HepG2 (cell line): Measurements from ENCODE around the gene TOE1.

Experiments
- ETV6 ChIP-seq: sonication (generic); formaldehyde crosslinking; conservative IDR thresholded peaks from 2 replicates; pipeline ENCODE4 v1.4.0; 2020; ENCODE audit warnings: missing genetic modification reagents
- HNF4A ChIP-seq: sonication (generic); formaldehyde crosslinking; IDR thresholded peaks from 2 replicates; pipeline ENCODE4 v1.4.0; 2020; ENCODE audit warnings: missing genetic modification reagents
- POLR2A ChIP-seq, 2 experiments: IDR thresholded peaks; 2 replicates each; pipeline ENCODE4 v1.6.1; 2011; ENCODE audit warnings: low read depth in 2 of 2, low read length in 2 of 2, mild to moderate bottlenecking in 1 of 2, moderate library complexity in 1 of 2; ENCODE audit not compliant: insufficient read depth in 1 of 2
- RFX5 ChIP-seq: IDR thresholded peaks from 2 replicates; pipeline ENCODE4 v1.6.1; 2011; ENCODE audit warnings: low read depth, low read length, improper control_type of control experiment
- STAT5B ChIP-seq: sonication (generic); formaldehyde crosslinking; IDR thresholded peaks from 2 replicates; pipeline ENCODE4 v1.4.0; 2020; ENCODE audit warnings: missing genetic modification reagents
- ZNF354B ChIP-seq: sonication (generic); formaldehyde crosslinking; IDR thresholded peaks from 2 replicates; pipeline ENCODE4 v1.8.0; 2022; ENCODE audit warnings: mild to moderate bottlenecking, missing genetic modification reagents
- ZNF615 ChIP-seq: sonication (generic); formaldehyde crosslinking; IDR thresholded peaks from 2 replicates; pipeline ENCODE4 v1.5.0; 2020; ENCODE audit warnings: mild to moderate bottlenecking, missing genetic modification reagents, borderline replicate concordance
- TF ChIP-seq, protein P1 (sequence below): sonication (generic); formaldehyde crosslinking; IDR thresholded peaks from 2 replicates; pipeline ENCODE4 v1.5.0; 2020; ENCODE audit warnings: mild to moderate bottlenecking, missing genetic modification reagents, moderate library complexity
- TF ChIP-seq, protein P2 (sequence below): sonication (generic); formaldehyde crosslinking; IDR thresholded peaks from 2 replicates; pipeline ENCODE4 v1.4.0; 2020; ENCODE audit warnings: mild to moderate bottlenecking, missing genetic modification reagents

DNA sequence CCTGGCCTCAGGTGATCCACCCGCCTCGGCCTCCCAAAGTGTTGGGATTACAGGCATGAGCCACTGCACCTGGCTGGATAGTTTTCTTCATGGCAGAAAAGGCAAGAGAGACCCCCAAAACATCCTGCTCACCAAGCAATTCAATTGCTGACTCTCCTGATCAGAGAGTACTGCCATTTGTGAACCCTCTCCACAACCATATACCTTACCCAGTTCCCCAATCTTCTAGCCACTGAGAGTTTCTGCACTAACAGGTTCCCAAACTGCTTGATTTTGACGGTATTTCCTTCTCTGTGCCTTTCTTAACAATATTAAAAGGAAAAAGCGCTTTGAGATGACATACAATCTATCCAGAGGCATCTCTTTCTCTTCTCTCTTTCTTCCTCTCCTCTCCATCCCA, 40.2 kb downstream of the TOE1 start:
- TF ChIP-seq HNF4A (CRISPR knock-in tag), result no peak
- TF ChIP-seq, protein P1, sequence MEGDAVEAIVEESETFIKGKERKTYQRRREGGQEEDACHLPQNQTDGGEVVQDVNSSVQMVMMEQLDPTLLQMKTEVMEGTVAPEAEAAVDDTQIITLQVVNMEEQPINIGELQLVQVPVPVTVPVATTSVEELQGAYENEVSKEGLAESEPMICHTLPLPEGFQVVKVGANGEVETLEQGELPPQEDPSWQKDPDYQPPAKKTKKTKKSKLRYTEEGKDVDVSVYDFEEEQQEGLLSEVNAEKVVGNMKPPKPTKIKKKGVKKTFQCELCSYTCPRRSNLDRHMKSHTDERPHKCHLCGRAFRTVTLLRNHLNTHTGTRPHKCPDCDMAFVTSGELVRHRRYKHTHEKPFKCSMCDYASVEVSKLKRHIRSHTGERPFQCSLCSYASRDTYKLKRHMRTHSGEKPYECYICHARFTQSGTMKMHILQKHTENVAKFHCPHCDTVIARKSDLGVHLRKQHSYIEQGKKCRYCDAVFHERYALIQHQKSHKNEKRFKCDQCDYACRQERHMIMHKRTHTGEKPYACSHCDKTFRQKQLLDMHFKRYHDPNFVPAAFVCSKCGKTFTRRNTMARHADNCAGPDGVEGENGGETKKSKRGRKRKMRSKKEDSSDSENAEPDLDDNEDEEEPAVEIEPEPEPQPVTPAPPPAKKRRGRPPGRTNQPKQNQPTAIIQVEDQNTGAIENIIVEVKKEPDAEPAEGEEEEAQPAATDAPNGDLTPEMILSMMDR (CRISPR knock-in tag), result no peak
- TF ChIP-seq POLR2A (IDR thresholded peaks at IDR 0.05; ENCODE audit: insufficient read depth in 1 of 2, low read depth in 2 of 2, low read length in 2 of 2), result no peak
- no peak for TF ChIP-seq ZNF354B (CRISPR knock-in tag)
- TF ChIP-seq, protein P2, sequence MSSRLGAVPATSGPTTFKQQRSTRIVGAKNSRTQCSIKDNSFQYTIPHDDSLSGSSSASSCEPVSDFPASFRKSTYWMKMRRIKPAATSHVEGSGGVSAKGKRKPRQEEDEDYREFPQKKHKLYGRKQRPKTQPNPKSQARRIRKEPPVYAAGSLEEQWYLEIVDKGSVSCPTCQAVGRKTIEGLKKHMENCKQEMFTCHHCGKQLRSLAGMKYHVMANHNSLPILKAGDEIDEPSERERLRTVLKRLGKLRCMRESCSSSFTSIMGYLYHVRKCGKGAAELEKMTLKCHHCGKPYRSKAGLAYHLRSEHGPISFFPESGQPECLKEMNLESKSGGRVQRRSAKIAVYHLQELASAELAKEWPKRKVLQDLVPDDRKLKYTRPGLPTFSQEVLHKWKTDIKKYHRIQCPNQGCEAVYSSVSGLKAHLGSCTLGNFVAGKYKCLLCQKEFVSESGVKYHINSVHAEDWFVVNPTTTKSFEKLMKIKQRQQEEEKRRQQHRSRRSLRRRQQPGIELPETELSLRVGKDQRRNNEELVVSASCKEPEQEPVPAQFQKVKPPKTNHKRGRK (CRISPR knock-in tag), result no peak
- no peak for TF ChIP-seq RFX5
- no peak for TF ChIP-seq ZNF615 (CRISPR knock-in tag)
- no peak for TF ChIP-seq STAT5B (CRISPR knock-in tag)
- TF ChIP-seq ETV6 (CRISPR knock-in tag), result no peak
